Fibroblast of the aortic adventitia (primary cell): ENCODE data around the gene NEDD9. TPM values are rescaled to one million over a fixed set of nuclear protein-coding genes. Genes with fewer than 3 reads are reported as not detected.

Source experiments
- DNase-seq: peaks from one replicate; pipeline ENCODE4 v3.0.0-alpha.2; 2010; ENCODE audit warnings: low read depth
- H3K4me3 ChIP-seq: 2 replicates; pipeline ENCODE4 v1.5.1; 2011; ENCODE audit warnings: low read depth, mild to moderate bottlenecking, control low read depth, low read length, moderate library complexity
- CTCF ChIP-seq: IDR thresholded peaks from 2 replicates; pipeline ENCODE4 v1.5.1; 2011; ENCODE audit warnings: mild to moderate bottlenecking, low read length, control low read depth, inconsistent platforms; ENCODE audit not compliant: insufficient read depth
- total RNA-seq: library from RNA; depleted of rRNA; stranded (reverse); fragments of >200 nt; gene quantifications from 2 replicates; pipeline ENCODE4 v1.2.3, GENCODE V29; 2012; ENCODE audit warnings: low replicate concordance

The NEDD9 gene
- total RNA-seq, 1 donor = 0.36 TPM

DNA sequence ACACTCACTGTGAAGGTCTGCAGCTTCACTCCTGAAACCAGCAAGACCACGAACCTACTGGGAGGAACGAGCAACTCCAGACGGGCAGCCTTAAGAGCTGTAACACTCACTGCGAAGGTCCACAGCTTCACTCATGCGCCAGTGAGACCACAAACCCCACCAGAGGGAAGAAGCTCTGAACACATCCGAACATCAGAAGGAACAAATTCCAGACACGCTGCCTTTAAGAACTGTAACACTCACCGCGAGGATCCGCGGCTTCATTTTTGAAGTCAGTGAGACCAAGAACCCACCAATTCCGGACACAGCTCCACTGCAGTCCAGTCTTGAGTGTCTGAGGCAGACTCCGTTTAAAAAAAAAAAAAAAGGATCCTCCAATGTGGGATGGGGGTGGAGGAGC is 60.5 kb downstream of the NEDD9 start:
- DNase-seq = no peak
- H3K4me3 ChIP-seq = no peak overlapping the region
- TF ChIP-seq CTCF = no peak

GRCh38 chr6:11168091-11168635 is 64.3 kb downstream of the NEDD9 start:
- no peak for TF ChIP-seq CTCF
- no peak overlapping the region for H3K4me3 ChIP-seq
- DNase-seq = no peak

GRCh38 chr6:11166948-11167347 is 65.5 kb downstream of the NEDD9 start:
- no peak overlapping the region for H3K4me3 ChIP-seq
- no peak for DNase-seq
- TF ChIP-seq CTCF = no peak

DNA sequence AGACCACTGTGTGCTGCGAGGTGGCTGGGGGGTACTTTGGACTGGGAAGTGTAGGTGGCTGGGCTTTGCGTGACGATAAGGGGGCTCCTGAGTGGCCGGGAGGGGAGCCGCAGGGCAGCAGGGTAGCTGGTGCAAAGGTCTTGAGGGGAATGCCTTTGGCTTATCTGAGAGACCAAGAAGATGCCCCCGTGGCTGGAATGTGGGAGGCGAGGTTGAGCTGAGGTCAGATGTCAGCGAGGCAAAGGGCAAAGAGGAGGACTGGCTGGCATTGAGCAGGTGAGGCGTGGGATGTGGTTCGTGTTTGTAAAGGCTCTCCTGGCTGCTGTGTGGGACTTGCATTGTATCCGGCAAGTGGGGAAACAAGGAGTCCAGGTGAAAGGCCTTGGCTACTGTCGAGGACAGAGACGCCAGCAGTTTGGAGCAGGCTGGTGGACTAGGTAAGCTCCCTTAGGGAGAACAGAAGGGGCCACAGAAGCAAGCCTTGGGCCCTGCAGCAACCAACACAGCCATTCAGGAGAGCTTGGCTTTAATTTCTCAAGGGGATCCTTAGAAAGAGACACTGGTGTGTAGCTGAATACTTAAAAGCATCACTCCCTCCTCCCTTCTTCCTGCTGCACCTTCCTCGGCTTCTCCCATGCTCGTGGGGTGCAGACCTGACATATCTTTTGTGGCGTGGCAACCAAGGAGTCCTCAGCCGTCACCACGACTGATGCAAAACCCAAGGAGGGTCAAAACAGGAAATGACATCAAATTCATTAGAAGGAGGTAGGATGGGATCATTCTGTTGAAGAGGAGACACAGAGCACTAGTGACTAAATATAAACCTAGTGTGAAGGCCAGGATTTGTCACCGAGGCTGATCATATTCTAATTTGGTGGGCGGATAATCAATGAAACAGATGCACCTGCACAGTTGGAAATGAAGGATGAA is 67.5 kb downstream of the NEDD9 start:
- no peak for TF ChIP-seq CTCF
- no peak overlapping the region for H3K4me3 ChIP-seq
- DNase-seq = no peak

GRCh38 chr6:11163932-11164331 is 68.5 kb downstream of the NEDD9 start:
- no peak overlapping the region for H3K4me3 ChIP-seq
- no peak for DNase-seq
- no peak for TF ChIP-seq CTCF

DNA sequence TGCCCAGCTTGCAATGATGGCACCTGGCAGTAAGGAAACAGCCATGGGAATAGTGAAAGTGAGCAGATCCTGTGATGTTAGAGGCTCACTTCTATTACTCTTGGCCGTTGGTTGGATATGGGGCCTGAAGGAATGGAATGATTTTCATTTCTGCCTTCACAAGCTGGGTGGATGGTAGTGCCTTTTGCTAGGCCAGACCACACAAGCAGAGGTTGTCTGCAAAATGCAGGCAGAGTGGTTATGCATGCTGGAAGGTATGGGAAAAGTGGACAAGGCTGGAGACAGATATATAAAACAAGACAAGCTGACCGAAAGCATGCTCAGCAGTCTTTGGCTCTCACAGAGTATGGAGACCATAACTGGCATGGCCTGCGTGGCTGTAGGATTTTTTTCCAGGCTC is 70.2 kb downstream of the NEDD9 start:
- DNase-seq = no peak
- no peak overlapping the region for H3K4me3 ChIP-seq
- no peak for TF ChIP-seq CTCF
